ENCODE results near the gene CRYBA4. TPM values are rescaled to one million over a fixed set of nuclear protein-coding genes. Genes with fewer than 3 reads are reported as not detected.

The CRYBA4 gene
- polyA plus RNA-seq, 1 donor (not counting 4 experiments of a cell fraction or from before 2014, with no cell fraction given): not detected

GRCh38 chr22:26581633-26582168, 40.1 kb upstream of the CRYBA4 start:
- no peaks in the 10 kb centered on the region for H3K27me3 ChIP-seq (ENCODE audit: control insufficient read depth, extremely low read depth, insufficient read depth, low read length)
- H3K27ac ChIP-seq (ENCODE audit: control insufficient read depth, insufficient read depth, low read length): no peak overlapping the region
- peaks cover 5 to 6% of the 10 kb centered on the region in 2 experiments for H3K36me3 ChIP-seq (ENCODE audit: control insufficient read depth in 2 of 2, extremely low read depth in 1 of 2, insufficient read depth in 2 of 2, low read length in 2 of 2)
- TF ChIP-seq EZH2 (IDR thresholded peaks at IDR 0.05; ENCODE audit: low read length): no peak
- no peak for TF ChIP-seq CTCF (optimal IDR thresholded peaks at IDR 0.05 in 1 of 3, IDR thresholded peaks at IDR 0.05 in 1 of 3, conservative IDR thresholded peaks at IDR 0.05 in 1 of 3; ENCODE audit: extremely low read depth in 1 of 3, insufficient read depth in 2 of 3, low read length in 3 of 3)
- peaks cover 12% of the 10 kb centered on the region for H3K79me2 ChIP-seq (ENCODE audit: control insufficient read depth, insufficient read depth, low read length)
- FAIRE-seq: no peak
- H3K4me2 ChIP-seq (ENCODE audit: control insufficient read depth, extremely low read depth, insufficient read depth, low read depth, low read length): no peak overlapping the region
- no peaks in the 10 kb centered on the region for H3K9me3 ChIP-seq (ENCODE audit: control insufficient read depth, low read depth, low read length)
- H3K9ac ChIP-seq (ENCODE audit: control insufficient read depth, extremely low read depth, insufficient read depth, low read length): no peak overlapping the region
- no peaks in the 10 kb centered on the region for H3K9me1 ChIP-seq (ENCODE audit: control insufficient read depth, extremely low read depth, insufficient read depth, low read length)
- no peak for DNase-seq (ENCODE audit: low read depth, low spot score)
- no peak overlapping the region for H3K4me3 ChIP-seq (ENCODE audit: control insufficient read depth in 2 of 3, extremely low read depth in 1 of 3, insufficient read depth in 2 of 3, low read depth in 1 of 3, low read length in 3 of 3)
- H3K4me1 ChIP-seq (ENCODE audit: control insufficient read depth, extremely low read depth, insufficient read depth, low read length): peaks cover 12% of the 10 kb centered on the region
- dilution Hi-C loops (cut with MboI; ENCODE audit: extremely low pct_ligation_motif_present, low sequenced_read_pairs): no loop called here
- H4K20me1 ChIP-seq (ENCODE audit: control insufficient read depth, extremely low read depth, insufficient read depth, low read length): no peaks in the 10 kb centered on the region
- H2AFZ ChIP-seq (ENCODE audit: control insufficient read depth, low read length): no peak overlapping the region

- H3K4me1 ChIP-seq (ENCODE audit: control insufficient read depth, extremely low read depth, insufficient read depth, low read length): peaks cover 16% of the 10 kb centered on the region
- peaks cover 6% of the 10 kb centered on the region in 2 experiments for H3K36me3 ChIP-seq (ENCODE audit: control insufficient read depth in 2 of 2, extremely low read depth in 1 of 2, insufficient read depth in 2 of 2, low read length in 2 of 2)
- no peaks in the 10 kb centered on the region for H3K9me1 ChIP-seq (ENCODE audit: control insufficient read depth, extremely low read depth, insufficient read depth, low read length)
- no peak overlapping the region for H3K4me3 ChIP-seq (ENCODE audit: control insufficient read depth in 2 of 3, extremely low read depth in 1 of 3, insufficient read depth in 2 of 3, low read depth in 1 of 3, low read length in 3 of 3)
- no peak for DNase-seq (ENCODE audit: low read depth, low spot score)
- no peak overlapping the region for H3K9ac ChIP-seq (ENCODE audit: control insufficient read depth, extremely low read depth, insufficient read depth, low read length)
- no peak overlapping the region for H3K4me2 ChIP-seq (ENCODE audit: control insufficient read depth, extremely low read depth, insufficient read depth, low read depth, low read length)
- dilution Hi-C loops (cut with MboI; ENCODE audit: extremely low pct_ligation_motif_present, low sequenced_read_pairs): no loop called here
- H3K27me3 ChIP-seq (ENCODE audit: control insufficient read depth, extremely low read depth, insufficient read depth, low read length): no peaks in the 10 kb centered on the region
- no peaks in the 10 kb centered on the region for H4K20me1 ChIP-seq (ENCODE audit: control insufficient read depth, extremely low read depth, insufficient read depth, low read length)
- TF ChIP-seq EZH2 (IDR thresholded peaks at IDR 0.05; ENCODE audit: low read length) (no peak), CTCF (optimal IDR thresholded peaks at IDR 0.05 in 1 of 3, IDR thresholded peaks at IDR 0.05 in 1 of 3, conservative IDR thresholded peaks at IDR 0.05 in 1 of 3; ENCODE audit: extremely low read depth in 1 of 3, insufficient read depth in 2 of 3, low read length in 3 of 3) (no peak)
- no peak for FAIRE-seq
- no peaks in the 10 kb centered on the region for H3K9me3 ChIP-seq (ENCODE audit: control insufficient read depth, low read depth, low read length)
- H3K79me2 ChIP-seq (ENCODE audit: control insufficient read depth, insufficient read depth, low read length): peaks cover 13% of the 10 kb centered on the region
- no peak overlapping the region for H3K27ac ChIP-seq (ENCODE audit: control insufficient read depth, insufficient read depth, low read length)
- no peak overlapping the region for H2AFZ ChIP-seq (ENCODE audit: control insufficient read depth, low read length)
These were observed 37.8 kb upstream of the CRYBA4 start for GRCh38 chr22:26584010-26584409.
